ENCODE results near the gene RBM12. TPM values are rescaled to one million over a fixed set of nuclear protein-coding genes. Genes with fewer than 3 reads are reported as not detected.
A peak's percentile ranks its signal among the peaks of the same experiment; 100 is the strongest.
"Not testable (repeated sequence)": the region's sequence is repeated elsewhere in the genome, so short reads cannot be mapped to it uniquely, and the experiment has no call there.

The RBM12 gene
- total RNA-seq, 2 experiments from 2014 or later, result 122 to 148 TPM

- ChIA-PET POLR2A (interaction anchor here (2.0 kb wide), 1 partner anchor 11 kb away, joined by 11 read pairs; no protein-coding TSS in a partner anchor), CTCF (interaction anchor here (0.7 to 1.6 kb wide), 3 partner anchors 13 to 228 kb away, joined by 3 read pairs; no protein-coding TSS in a partner anchor)
- not testable (repeated sequence) for H3K4me3 Mint-ChIP-seq; DNase-seq; ATAC-seq; H3K9me3 Mint-ChIP-seq (ENCODE audit: low read depth); H3K27ac Mint-ChIP-seq; H3K27me3 Mint-ChIP-seq
- Mint-ChIP-seq H3K36me3 (ENCODE audit: low read depth) (peaks cover 79% of the 10 kb centered on the region), H3K4me1 (peaks cover 30% of the 10 kb centered on the region)
- intact Hi-C loops (cut with DNase I, micrococcal nuclease), result loop anchor here in 1 of 2 experiments (10.0 kb wide), 1 partner anchor 242 kb away; no protein-coding TSS in a partner anchor
Measured at GRCh38 chr20:35706591-35707529, 42.2 kb upstream of the RBM12 start.

- POLR2A ChIA-PET; ATAC-seq; H3K27ac Mint-ChIP-seq; H3K9me3 Mint-ChIP-seq (ENCODE audit: low read depth); H3K4me3 Mint-ChIP-seq; H3K27me3 Mint-ChIP-seq; DNase-seq: not testable (repeated sequence)
- CTCF ChIA-PET, result interaction anchor here (0.7 to 0.9 kb wide), 2 partner anchors 229 to 248 kb away, joined by 3 read pairs; partner anchors contain the start of gene SCAND1
- Mint-ChIP-seq H3K36me3 (ENCODE audit: low read depth) (peaks cover 76% of the 10 kb centered on the region), H3K4me1 (peaks cover 27% of the 10 kb centered on the region)
- intact Hi-C loops (cut with DNase I, micrococcal nuclease), result loop anchor here in 1 of 2 experiments (10.0 kb wide), 1 partner anchor 241 kb away; no protein-coding TSS in a partner anchor
Measured at GRCh38 chr20:35705894-35706293, 41.2 kb upstream of the RBM12 start.

- no peak for ATAC-seq
- Mint-ChIP-seq H3K4me3 (no peak overlapping the region), H3K4me1 (peaks cover 30% of the 10 kb centered on the region), H3K36me3 (ENCODE audit: low read depth) (peaks cover 74% of the 10 kb centered on the region), H3K9me3 (ENCODE audit: low read depth) (no peaks in the 10 kb centered on the region), H3K27me3 (no peaks in the 10 kb centered on the region), H3K27ac (no peak overlapping the region)
- DNase-seq, result no peak
- POLR2A ChIA-PET, result interaction anchor here (0.7 kb wide), 1 partner anchor 31 kb away, joined by 4 read pairs; no protein-coding TSS in a partner anchor
- CTCF ChIA-PET, result interaction anchor here (1.0 kb wide), 1 partner anchor 17 kb away, joined by 3 read pairs; no protein-coding TSS in a partner anchor
- intact Hi-C loops (cut with DNase I, micrococcal nuclease), result loop anchor here in 1 of 2 experiments (10.0 kb wide), 1 partner anchor 240 kb away; no protein-coding TSS in a partner anchor
Measured at GRCh38 chr20:35704514-35705261, 40.0 kb upstream of the RBM12 start.

- intact Hi-C loops (cut with DNase I, micrococcal nuclease), result loop anchor here (2.0 to 10.0 kb wide), 2 partner anchors 238 to 240 kb away; no protein-coding TSS in a partner anchor
- ChIA-PET POLR2A (interaction anchor here (0.7 to 2.4 kb wide), 10 partner anchors 8 to 41 kb away, joined by 3 to 11 read pairs (median 4); partner anchors contain the start of gene RBM39), CTCF (interaction anchor here (0.8 to 1.7 kb wide), 4 partner anchors 12 to 102 kb away, joined by 3 to 5 read pairs (median 4); no protein-coding TSS in a partner anchor)
- DNase-seq, result no peak
- peak overlapping the region; percentile 52 for H3K27ac Mint-ChIP-seq
- H3K36me3 Mint-ChIP-seq (ENCODE audit: low read depth), result peaks cover 73% of the 10 kb centered on the region
- peaks cover 29% of the 10 kb centered on the region for H3K4me1 Mint-ChIP-seq
- H3K9me3 Mint-ChIP-seq (ENCODE audit: low read depth), result no peaks in the 10 kb centered on the region
- no peaks in the 10 kb centered on the region for H3K27me3 Mint-ChIP-seq
- ATAC-seq, result no peak
- no peak overlapping the region for H3K4me3 Mint-ChIP-seq
Measured at GRCh38 chr20:35702824-35703695, 38.4 kb upstream of the RBM12 start.

GRCh38 chr20:35702051-35702823 is 37.5 kb upstream of the RBM12 start:
- no peak for DNase-seq
- Mint-ChIP-seq H3K9me3 (ENCODE audit: low read depth) (no peaks in the 10 kb centered on the region), H3K27ac (peak overlapping the region; percentile 51), H3K27me3 (no peaks in the 10 kb centered on the region), H3K36me3 (ENCODE audit: low read depth) (peaks cover 76% of the 10 kb centered on the region), H3K4me1 (peaks cover 37% of the 10 kb centered on the region), H3K4me3 (no peak overlapping the region)
- ChIA-PET CTCF (interaction anchor here (1.2 to 1.4 kb wide), 2 partner anchors 13 to 101 kb away, joined by 3 to 5 read pairs; no protein-coding TSS in a partner anchor), POLR2A (interaction anchor here (0.5 to 2.4 kb wide), 10 partner anchors 9 to 86 kb away, joined by 3 to 11 read pairs (median 4); partner anchors contain the start of genes RBM39 and SPAG4)
- intact Hi-C loops (cut with DNase I, micrococcal nuclease), result loop anchor here (2.0 to 10.0 kb wide), 2 partner anchors 237 to 239 kb away; no protein-coding TSS in a partner anchor
- ATAC-seq, result no peak

- ATAC-seq (no peak), DNase-seq (no peak)
- Mint-ChIP-seq H3K27ac (peak overlapping the region; percentile 98), H3K9me3 (ENCODE audit: low read depth) (no peaks in the 10 kb centered on the region), H3K4me1 (peaks cover 40% of the 10 kb centered on the region), H3K4me3 (peak overlapping the region; percentile 87), H3K36me3 (ENCODE audit: low read depth) (peaks cover 64% of the 10 kb centered on the region), H3K27me3 (no peaks in the 10 kb centered on the region)
- POLR2A ChIA-PET, result interaction anchor here (0.8 to 2.4 kb wide), 4 partner anchors 11 to 82 kb away, joined by 3 to 11 read pairs (median 7); partner anchors contain the start of gene RBM39
- CTCF ChIA-PET, result interaction anchor here (0.6 to 2.3 kb wide), 5 partner anchors 9 to 253 kb away, joined by 3 to 10 read pairs (median 6); partner anchors contain the start of gene SCAND1
- intact Hi-C loops (cut with DNase I, micrococcal nuclease), result loop anchor here in 1 of 2 experiments (10.0 kb wide), 1 partner anchor 236 kb away; no protein-coding TSS in a partner anchor
Measured at GRCh38 chr20:35700625-35701148, 36.0 kb upstream of the RBM12 start.

- DNase-seq, result no peak
- peak overlapping the region; percentile 87 for H3K4me3 Mint-ChIP-seq
- H3K27me3 Mint-ChIP-seq, result no peaks in the 10 kb centered on the region
- H3K4me1 Mint-ChIP-seq, result peaks cover 44% of the 10 kb centered on the region
- H3K9me3 Mint-ChIP-seq (ENCODE audit: low read depth), result no peaks in the 10 kb centered on the region
- intact Hi-C loops (cut with DNase I, micrococcal nuclease), result loop anchor here (1.0 to 10.0 kb wide), 12 partner anchors 35 to 254 kb away; partner anchors contain the start of genes CPNE1 (in 2 of the 2), RBM12 (in 2 of the 2), CEP250 (in 1 of the 2) and ERGIC3 (in 1 of the 2)
- H3K36me3 Mint-ChIP-seq (ENCODE audit: low read depth), result peaks cover 65% of the 10 kb centered on the region
- ChIA-PET POLR2A (interaction anchor here (0.6 to 2.1 kb wide), 6 partner anchors 30 to 81 kb away, joined by 3 to 9 read pairs (median 6); partner anchors contain the start of genes CPNE1, RBM12 and RBM39), CTCF (interaction anchor here (0.6 to 2.3 kb wide), 7 partner anchors 11 to 254 kb away, joined by 3 to 10 read pairs (median 3); partner anchors contain the start of gene SCAND1)
- peak overlapping the region; percentile 98 for H3K27ac Mint-ChIP-seq
- no peak for ATAC-seq
Measured at GRCh38 chr20:35699957-35700624, 35.4 kb upstream of the RBM12 start.

GRCh38 chr20:35699127-35699956 is 34.6 kb upstream of the RBM12 start, which contains the start of the genes NFS1 and ROMO1:
Gene NFS1, minus strand, starts transcription at chr20:35699352. Its CDS starts 64 bp downstream, at chr20:35699288.
Gene ROMO1, plus strand, starts transcription at chr20:35699405. Its CDS starts 228 bp downstream, at chr20:35699633.
- ChIA-PET CTCF (interaction anchor here (0.8 to 2.3 kb wide), 7 partner anchors 12 to 129 kb away, joined by 3 to 10 read pairs (median 3); no protein-coding TSS in a partner anchor), POLR2A (interaction anchor here (0.6 to 1.2 kb wide), 7 partner anchors 12 to 246 kb away, joined by 3 to 8 read pairs (median 3); partner anchors contain the start of genes CPNE1, RBM12, RBM39 and SPAG4)
- H3K4me1 Mint-ChIP-seq, result peaks cover 44% of the 10 kb centered on the region
- peak within 1 kb of the TSS; percentile 87 for H3K4me3 Mint-ChIP-seq
- peaks cover 60% of the 10 kb centered on the region for H3K36me3 Mint-ChIP-seq (ENCODE audit: low read depth)
- H3K27me3 Mint-ChIP-seq, result no peaks in the 10 kb centered on the region
- peak within 1 kb of the TSS; percentile 98 for H3K27ac Mint-ChIP-seq
- intact Hi-C loops (cut with DNase I, micrococcal nuclease), result loop anchor here (1.0 to 10.0 kb wide), 11 partner anchors 35 to 255 kb away; partner anchors contain the start of genes CPNE1 (in 2 of the 2), RBM12 (in 2 of the 2), CEP250 (in 1 of the 2) and ERGIC3 (in 1 of the 2)
- DNase-seq (peak; percentile 94), ATAC-seq (peak; percentile 92)
- H3K9me3 Mint-ChIP-seq (ENCODE audit: low read depth), result no peaks in the 10 kb centered on the region
